Stimulated activated CD8-positive, alpha-beta memory T cell treated with anti-CD3 and anti-CD28 coated beads, Interleukin-12 subunit alpha, Interleukin-12 subunit beta, amount 100 ng/mL, for 24 hours (primary cell): ENCODE data around the gene GPRC5B.

Source experiments
- DNase-seq: peaks from one replicate; pipeline ENCODE4 v3.0.0-alpha.2; 2020; ENCODE audit errors: extremely low read depth

GPRC5B gene

GRCh38 chr16:19872179-19872863 lies 12.3 kb downstream of the GPRC5B start:
- DNase-seq: no peak

- no peak for DNase-seq
Measured at GRCh38 chr16:19871721-19872120, 12.9 kb downstream of the GPRC5B start.

GRCh38 chr16:19868421-19868820 lies 16.2 kb downstream of the GPRC5B start:
- no peak for DNase-seq

GRCh38 chr16:19864566-19864965 lies 20.1 kb downstream of the GPRC5B start:
- DNase-seq: no peak

- DNase-seq: no peak
Measured at GRCh38 chr16:19863990-19864389, 20.7 kb downstream of the GPRC5B start.

- no peak for DNase-seq
Measured at GRCh38 chr16:19861811-19862327, 22.8 kb downstream of the GPRC5B start.

GRCh38 chr16:19861133-19861532 lies 23.5 kb downstream of the GPRC5B start:
- DNase-seq: no peak

GRCh38 chr16:19860166-19861041 lies 24.2 kb downstream of the GPRC5B start:
- no peak for DNase-seq

- no peak for DNase-seq
Measured at GRCh38 chr16:19859603-19860002, 25.0 kb downstream of the GPRC5B start.

GRCh38 chr16:19859166-19859565 lies 25.5 kb downstream of the GPRC5B start:
- DNase-seq: no peak

- no peak for DNase-seq
Measured at GRCh38 chr16:19858340-19859018, 26.2 kb downstream of the GPRC5B start.

- no peak for DNase-seq
Measured at GRCh38 chr16:19857593-19858339, 26.9 kb downstream of the GPRC5B start.

GRCh38 chr16:19856120-19856519 lies 28.5 kb downstream of the GPRC5B start:
- DNase-seq: no peak

- DNase-seq: no peak
Measured at GRCh38 chr16:19854543-19854876, 30.1 kb downstream of the GPRC5B start.

- no peak for DNase-seq
Measured at GRCh38 chr16:19853742-19854542, 30.7 kb downstream of the GPRC5B start.

- no peak for DNase-seq
Measured at GRCh38 chr16:19853132-19853741, 31.4 kb downstream of the GPRC5B start.

GRCh38 chr16:19851476-19851875 lies 33.2 kb downstream of the GPRC5B start:
- no peak for DNase-seq

GRCh38 chr16:19850131-19850817 lies 34.4 kb downstream of the GPRC5B start:
- no peak for DNase-seq

- no peak for DNase-seq
Measured at GRCh38 chr16:19848756-19849155, 35.9 kb downstream of the GPRC5B start.

- no peak for DNase-seq
Measured at GRCh38 chr16:19846436-19846835, 38.2 kb downstream of the GPRC5B start.
